WTC11 (cell line): ENCODE measurements around the gene KCNMA1.

Experiments
- CTCF ChIP-seq: fragments of 200-600 bp; IDR thresholded peaks from 2 replicates; pipeline ENCODE4 v1.8.0; 2022; ENCODE audit warnings: antibody characterized with exemption
- ELF4 ChIP-seq: sonication (generic); formaldehyde crosslinking; IDR thresholded peaks from 2 replicates; pipeline ENCODE4 v1.8.1; 2022; ENCODE audit warnings: low read depth, mild to moderate bottlenecking, moderate library complexity, missing genetic modification reagents
- MAX ChIP-seq: sonication (generic); formaldehyde crosslinking; IDR thresholded peaks from 2 replicates; pipeline ENCODE4 v1.8.0; 2022; ENCODE audit warnings: mild to moderate bottlenecking, missing genetic modification reagents
- NR2C2 ChIP-seq: sonication (generic); formaldehyde crosslinking; IDR thresholded peaks from 2 replicates; pipeline ENCODE4 v1.8.0; 2022; ENCODE audit warnings: mild to moderate bottlenecking, missing genetic modification reagents
- RELA ChIP-seq: sonication (generic); formaldehyde crosslinking; IDR thresholded peaks from 2 replicates; pipeline ENCODE4 v1.8.1; 2022; ENCODE audit warnings: missing genetic modification reagents, mild to moderate bottlenecking, borderline replicate concordance
- SMAD4 ChIP-seq: sonication (generic); formaldehyde crosslinking; IDR thresholded peaks from 2 replicates; pipeline ENCODE4 v1.8.0; 2022; ENCODE audit warnings: mild to moderate bottlenecking, missing genetic modification reagents

- TF ChIP-seq CTCF (no peak), NR2C2 (no peak), SMAD4 (no peak), RELA (CRISPR knock-in tag) (no peak), ELF4 (CRISPR knock-in tag) (no peak), MAX (CRISPR knock-in tag) (no peak)
Measured at GRCh38 chr10:77474939-77475338, 162.7 kb downstream of the KCNMA1 start.
